Chondrocyte (in vitro differentiated cells): ENCODE results near the gene AQP12A. TPM values are rescaled to one million over a fixed set of nuclear protein-coding genes. Genes with fewer than 3 reads are reported as not detected.

Source experiments
- DNase-seq: peaks from one replicate; pipeline ENCODE4 v3.0.0; 2021; ENCODE audit warnings: mixed read lengths, low spot score
- H3K27ac Mint-ChIP-seq: one replicate; pipeline ENCODE4 v1.8.0; 2021; ENCODE audit warnings: mild to moderate bottlenecking, moderate library complexity, mixed read lengths; ENCODE audit not compliant: unreplicated experiment
- H3K27me3 Mint-ChIP-seq: 2 replicates; pipeline ENCODE4 v1.8.0; 2021; ENCODE audit warnings: low read depth, mixed read lengths
- H3K36me3 Mint-ChIP-seq: 2 replicates; pipeline ENCODE4 v1.8.0; 2021; ENCODE audit warnings: low read depth, mixed read lengths
- H3K4me1 Mint-ChIP-seq: 2 replicates; pipeline ENCODE4 v1.8.0; 2021; ENCODE audit warnings: low read depth, mild to moderate bottlenecking, mixed read lengths
- H3K4me3 Mint-ChIP-seq: one replicate; pipeline ENCODE4 v1.8.0; 2021; ENCODE audit warnings: mild to moderate bottlenecking, moderate library complexity, mixed read lengths; ENCODE audit not compliant: unreplicated experiment
- H3K9me3 Mint-ChIP-seq: 2 replicates; pipeline ENCODE4 v1.8.0; 2021; ENCODE audit warnings: low read depth, mixed read lengths
- CTCF ChIP-seq: fragments of 200-600 bp; sonication (generic); IDR thresholded peaks from 2 replicates; pipeline ENCODE4 v1.5.0; 2021; ENCODE audit warnings: antibody characterized with exemption, mild to moderate bottlenecking, moderate library complexity
- total RNA-seq: library from RNA; stranded (reverse); gene quantifications from 3 replicates; pipeline ENCODE4 v1.2.1, GENCODE V29; 2021

The AQP12A gene
- total RNA-seq, 1 donor from 2014 or later = not detected

GRCh38 chr2:240685771-240686371, 5.8 kb upstream of the AQP12A start:
- no peak overlapping the region for H3K27ac Mint-ChIP-seq
- no peak overlapping the region for H3K4me3 Mint-ChIP-seq
- H3K4me1 Mint-ChIP-seq = no peaks in the 10 kb centered on the region
- H3K27me3 Mint-ChIP-seq = peaks cover 26% of the 10 kb centered on the region
- H3K9me3 Mint-ChIP-seq = no peaks in the 10 kb centered on the region
- TF ChIP-seq CTCF = no peak
- no peak for DNase-seq
- no peaks in the 10 kb centered on the region for H3K36me3 Mint-ChIP-seq

GRCh38 chr2:240686460-240686859, 5.2 kb upstream of the AQP12A start:
- no peak for TF ChIP-seq CTCF
- Mint-ChIP-seq H3K36me3 (no peaks in the 10 kb centered on the region), H3K9me3 (no peaks in the 10 kb centered on the region), H3K4me3 (no peak overlapping the region), H3K27ac (no peak overlapping the region), H3K4me1 (no peaks in the 10 kb centered on the region), H3K27me3 (peaks cover 26% of the 10 kb centered on the region)
- DNase-seq = no peak

- Mint-ChIP-seq H3K4me1 (no peaks in the 10 kb centered on the region), H3K27ac (no peak overlapping the region), H3K4me3 (no peak overlapping the region), H3K9me3 (no peaks in the 10 kb centered on the region), H3K36me3 (no peaks in the 10 kb centered on the region), H3K27me3 (peaks cover 26% of the 10 kb centered on the region)
- no peak for DNase-seq
- no peak for TF ChIP-seq CTCF
These were observed 4.5 kb upstream of the AQP12A start for GRCh38 chr2:240687045-240687740.

GRCh38 chr2:240687741-240688552, 3.7 kb upstream of the AQP12A start:
- no peak for TF ChIP-seq CTCF
- Mint-ChIP-seq H3K36me3 (no peaks in the 10 kb centered on the region), H3K4me1 (no peaks in the 10 kb centered on the region), H3K9me3 (no peaks in the 10 kb centered on the region), H3K27me3 (peaks cover 26% of the 10 kb centered on the region), H3K4me3 (no peak overlapping the region), H3K27ac (no peak overlapping the region)
- peak; percentile 75 for DNase-seq

- H3K27me3 Mint-ChIP-seq = peaks cover 26% of the 10 kb centered on the region
- no peaks in the 10 kb centered on the region for H3K36me3 Mint-ChIP-seq
- peak; percentile 67 for DNase-seq
- no peaks in the 10 kb centered on the region for H3K9me3 Mint-ChIP-seq
- no peak overlapping the region for H3K4me3 Mint-ChIP-seq
- no peaks in the 10 kb centered on the region for H3K4me1 Mint-ChIP-seq
- no peak for TF ChIP-seq CTCF
- H3K27ac Mint-ChIP-seq = no peak overlapping the region
These were observed 3.1 kb upstream of the AQP12A start for GRCh38 chr2:240688553-240688919.
